Measurements from ENCODE around the gene KMT2E.

KMT2E gene, protein sequence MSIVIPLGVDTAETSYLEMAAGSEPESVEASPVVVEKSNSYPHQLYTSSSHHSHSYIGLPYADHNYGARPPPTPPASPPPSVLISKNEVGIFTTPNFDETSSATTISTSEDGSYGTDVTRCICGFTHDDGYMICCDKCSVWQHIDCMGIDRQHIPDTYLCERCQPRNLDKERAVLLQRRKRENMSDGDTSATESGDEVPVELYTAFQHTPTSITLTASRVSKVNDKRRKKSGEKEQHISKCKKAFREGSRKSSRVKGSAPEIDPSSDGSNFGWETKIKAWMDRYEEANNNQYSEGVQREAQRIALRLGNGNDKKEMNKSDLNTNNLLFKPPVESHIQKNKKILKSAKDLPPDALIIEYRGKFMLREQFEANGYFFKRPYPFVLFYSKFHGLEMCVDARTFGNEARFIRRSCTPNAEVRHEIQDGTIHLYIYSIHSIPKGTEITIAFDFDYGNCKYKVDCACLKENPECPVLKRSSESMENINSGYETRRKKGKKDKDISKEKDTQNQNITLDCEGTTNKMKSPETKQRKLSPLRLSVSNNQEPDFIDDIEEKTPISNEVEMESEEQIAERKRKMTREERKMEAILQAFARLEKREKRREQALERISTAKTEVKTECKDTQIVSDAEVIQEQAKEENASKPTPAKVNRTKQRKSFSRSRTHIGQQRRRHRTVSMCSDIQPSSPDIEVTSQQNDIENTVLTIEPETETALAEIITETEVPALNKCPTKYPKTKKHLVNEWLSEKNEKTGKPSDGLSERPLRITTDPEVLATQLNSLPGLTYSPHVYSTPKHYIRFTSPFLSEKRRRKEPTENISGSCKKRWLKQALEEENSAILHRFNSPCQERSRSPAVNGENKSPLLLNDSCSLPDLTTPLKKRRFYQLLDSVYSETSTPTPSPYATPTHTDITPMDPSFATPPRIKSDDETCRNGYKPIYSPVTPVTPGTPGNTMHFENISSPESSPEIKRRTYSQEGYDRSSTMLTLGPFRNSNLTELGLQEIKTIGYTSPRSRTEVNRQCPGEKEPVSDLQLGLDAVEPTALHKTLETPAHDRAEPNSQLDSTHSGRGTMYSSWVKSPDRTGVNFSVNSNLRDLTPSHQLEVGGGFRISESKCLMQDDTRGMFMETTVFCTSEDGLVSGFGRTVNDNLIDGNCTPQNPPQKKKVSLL (N-terminal part only)

DNA sequence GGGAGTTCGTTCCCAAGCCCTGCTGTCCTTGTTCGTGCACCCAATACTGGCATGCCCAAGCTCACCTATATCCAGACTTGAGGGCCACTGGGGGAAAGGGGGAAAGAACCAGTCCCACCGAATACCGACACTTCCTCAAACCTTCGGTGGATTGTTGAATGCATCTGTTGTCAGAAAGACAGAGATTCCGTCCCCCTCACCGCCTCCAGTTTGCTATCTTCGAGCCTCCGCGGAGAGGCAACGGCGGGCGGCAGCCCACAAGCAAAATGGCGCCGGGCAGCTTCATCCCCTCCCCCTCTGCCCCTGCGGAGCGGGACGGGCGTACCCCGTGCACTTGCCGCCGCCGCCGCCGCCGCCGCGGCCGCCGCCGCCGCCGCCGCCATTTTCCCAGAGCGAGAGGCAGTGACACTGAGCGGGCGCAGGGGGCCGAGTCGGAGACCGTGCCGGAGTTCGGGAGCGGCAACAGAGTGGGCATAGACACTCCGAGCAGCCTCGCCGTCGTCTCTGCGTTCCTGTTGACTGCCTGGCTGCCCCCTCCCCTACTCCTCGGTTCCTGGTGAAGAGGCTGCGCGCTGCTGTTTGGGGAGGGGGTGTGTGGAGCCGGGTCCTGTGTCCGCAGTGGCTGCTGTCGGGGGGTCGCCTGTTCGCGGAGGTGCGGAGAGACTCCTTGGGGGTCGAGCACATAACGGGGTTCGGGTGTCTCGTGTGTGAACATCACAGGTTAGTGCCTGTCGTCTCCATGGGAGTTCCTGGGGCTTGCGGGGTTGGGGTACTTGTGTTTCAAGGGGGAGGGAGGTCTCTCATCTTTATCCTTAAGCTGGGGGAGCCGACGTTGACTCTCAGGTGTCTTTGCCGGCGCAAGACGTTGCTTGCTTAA, at the start of gene KMT2E:
Gene KMT2E, plus strand, starts transcription at position 390 of the 877 bp plus-strand sequence. CDS start 26,748 bp downstream, outside the sequence.
- H3K4me3 ChIP-seq (ENCODE audit: low read depth, low read length), result peak within 1 kb of the TSS; percentile 94
- DNase-seq (ENCODE audit: low read depth), result peak; percentile 94
- TF ChIP-seq CTCF (IDR thresholded peaks at IDR 0.05; ENCODE audit: insufficient read depth, low read depth, low read length, missing control alignments), result peak; percentile 5

- TF ChIP-seq CTCF (IDR thresholded peaks at IDR 0.05; ENCODE audit: insufficient read depth, low read depth, low read length, missing control alignments), result no peak
- DNase-seq (ENCODE audit: low read depth), result no peak
- H3K4me3 ChIP-seq (ENCODE audit: low read depth, low read length), result no peak overlapping the region
These were observed 49.3 kb upstream of the KMT2E start for GRCh38 chr7:104964626-104965236.

GRCh38 chr7:104966022-104966421, 48.0 kb upstream of the KMT2E start:
- DNase-seq (ENCODE audit: low read depth), result no peak
- no peak for TF ChIP-seq CTCF (IDR thresholded peaks at IDR 0.05; ENCODE audit: insufficient read depth, low read depth, low read length, missing control alignments)
- H3K4me3 ChIP-seq (ENCODE audit: low read depth, low read length), result no peak overlapping the region

- DNase-seq (ENCODE audit: low read depth), result no peak
- no peak for TF ChIP-seq CTCF (IDR thresholded peaks at IDR 0.05; ENCODE audit: insufficient read depth, low read depth, low read length, missing control alignments)
These were observed 46.9 kb upstream of the KMT2E start for GRCh38 chr7:104967088-104967487.

GRCh38 chr7:104967595-104967994, 46.4 kb upstream of the KMT2E start:
- no peak for DNase-seq (ENCODE audit: low read depth)
- no peak overlapping the region for H3K4me3 ChIP-seq (ENCODE audit: low read depth, low read length)
- no peak for TF ChIP-seq CTCF (IDR thresholded peaks at IDR 0.05; ENCODE audit: insufficient read depth, low read depth, low read length, missing control alignments)

More at GRCh38 chr7:104967088-104967487, 46.9 kb upstream of the KMT2E start:
- no peak overlapping the region for H3K4me3 ChIP-seq (ENCODE audit: low read depth, low read length)
